GM12873 (cell line): ENCODE data around the gene RGS7.

ENCODE experiments used
- TF ChIP-seq, protein P1 (sequence below): IDR thresholded peaks from 2 replicates; pipeline ENCODE4 v1.5.1; 2012; ENCODE audit warnings: low read depth, mild to moderate bottlenecking, moderate library complexity, low read length, control low read depth; ENCODE audit not compliant: insufficient read depth; ENCODE audit errors: missing control alignments

Gene RGS7

GRCh38 chr1:240829487-240829886 lies 527.5 kb downstream of the RGS7 start:
- TF ChIP-seq, protein P1, sequence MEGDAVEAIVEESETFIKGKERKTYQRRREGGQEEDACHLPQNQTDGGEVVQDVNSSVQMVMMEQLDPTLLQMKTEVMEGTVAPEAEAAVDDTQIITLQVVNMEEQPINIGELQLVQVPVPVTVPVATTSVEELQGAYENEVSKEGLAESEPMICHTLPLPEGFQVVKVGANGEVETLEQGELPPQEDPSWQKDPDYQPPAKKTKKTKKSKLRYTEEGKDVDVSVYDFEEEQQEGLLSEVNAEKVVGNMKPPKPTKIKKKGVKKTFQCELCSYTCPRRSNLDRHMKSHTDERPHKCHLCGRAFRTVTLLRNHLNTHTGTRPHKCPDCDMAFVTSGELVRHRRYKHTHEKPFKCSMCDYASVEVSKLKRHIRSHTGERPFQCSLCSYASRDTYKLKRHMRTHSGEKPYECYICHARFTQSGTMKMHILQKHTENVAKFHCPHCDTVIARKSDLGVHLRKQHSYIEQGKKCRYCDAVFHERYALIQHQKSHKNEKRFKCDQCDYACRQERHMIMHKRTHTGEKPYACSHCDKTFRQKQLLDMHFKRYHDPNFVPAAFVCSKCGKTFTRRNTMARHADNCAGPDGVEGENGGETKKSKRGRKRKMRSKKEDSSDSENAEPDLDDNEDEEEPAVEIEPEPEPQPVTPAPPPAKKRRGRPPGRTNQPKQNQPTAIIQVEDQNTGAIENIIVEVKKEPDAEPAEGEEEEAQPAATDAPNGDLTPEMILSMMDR = no peak

DNA sequence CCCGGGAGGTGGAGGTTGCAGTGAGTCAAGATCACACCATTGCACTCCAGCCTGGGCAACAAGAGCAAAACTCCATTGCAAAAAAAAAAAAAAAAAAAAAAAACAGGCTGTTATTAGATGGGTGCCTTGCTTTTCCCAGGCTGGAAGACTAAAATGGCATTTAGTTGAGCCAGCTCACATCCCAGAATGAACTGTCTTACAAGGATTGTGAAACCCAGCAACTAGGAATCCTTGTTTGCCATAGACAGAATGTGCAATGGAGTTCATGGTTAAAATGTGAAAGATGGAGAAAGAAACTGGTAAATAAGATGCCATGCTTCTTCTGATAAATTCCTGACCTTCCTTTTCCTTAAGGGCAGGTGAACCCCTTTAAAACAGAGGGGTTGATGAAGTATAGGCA lies 529.2 kb downstream of the RGS7 start:
- TF ChIP-seq, protein P1 = no peak

- TF ChIP-seq, protein P1 = no peak
These were observed 532.8 kb downstream of the RGS7 start for GRCh38 chr1:240824238-240824637.

GRCh38 chr1:240823357-240823756 lies 533.6 kb downstream of the RGS7 start:
- TF ChIP-seq, protein P1 = no peak

GRCh38 chr1:240821925-240822324 lies 535.1 kb downstream of the RGS7 start:
- TF ChIP-seq, protein P1 = no peak

GRCh38 chr1:240820816-240821215 lies 536.2 kb downstream of the RGS7 start:
- TF ChIP-seq, protein P1 = no peak

- TF ChIP-seq, protein P1 = no peak
These were observed 540.5 kb downstream of the RGS7 start for GRCh38 chr1:240816472-240816871.
